ENCODE data around the gene FLYWCH1.

The FLYWCH1 gene

GRCh38 chr16:2948807-2949704 lies 37.3 kb downstream of the FLYWCH1 start:
- no peak for TF ChIP-seq ZNF274 (IDR thresholded peaks at IDR 0.05; ENCODE audit: low read depth, low read length)
- no peak overlapping the region for H3K4me3 ChIP-seq (ENCODE audit: low read length)

- H3K4me3 ChIP-seq (ENCODE audit: low read length), result no peak overlapping the region
- no peak for TF ChIP-seq ZNF274 (IDR thresholded peaks at IDR 0.05; ENCODE audit: low read depth, low read length)
Observed at GRCh38 chr16:2949705-2950352, 38.1 kb downstream of the FLYWCH1 start.

- TF ChIP-seq ZNF274 (IDR thresholded peaks at IDR 0.05; ENCODE audit: low read depth, low read length), result no peak
- H3K4me3 ChIP-seq (ENCODE audit: low read length), result no peak overlapping the region
Observed at GRCh38 chr16:2950353-2950724, 38.6 kb downstream of the FLYWCH1 start.

- H3K4me3 ChIP-seq (ENCODE audit: low read length), result no peak overlapping the region
- no peak for TF ChIP-seq ZNF274 (IDR thresholded peaks at IDR 0.05; ENCODE audit: low read depth, low read length)
Observed at GRCh38 chr16:2950773-2951172, 39.0 kb downstream of the FLYWCH1 start.

GRCh38 chr16:2952679-2953078 lies 40.9 kb downstream of the FLYWCH1 start:
- no peak for TF ChIP-seq ZNF274 (IDR thresholded peaks at IDR 0.05; ENCODE audit: low read depth, low read length)
- H3K4me3 ChIP-seq (ENCODE audit: low read length), result no peak overlapping the region

GRCh38 chr16:2953706-2954627 lies 42.2 kb downstream of the FLYWCH1 start:
- no peak overlapping the region for H3K4me3 ChIP-seq (ENCODE audit: low read length)
- no peak for TF ChIP-seq ZNF274 (IDR thresholded peaks at IDR 0.05; ENCODE audit: low read depth, low read length)

- no peak overlapping the region for H3K4me3 ChIP-seq (ENCODE audit: low read length)
- TF ChIP-seq ZNF274 (IDR thresholded peaks at IDR 0.05; ENCODE audit: low read depth, low read length), result no peak
Observed at GRCh38 chr16:2954656-2955381, 43.1 kb downstream of the FLYWCH1 start.

GRCh38 chr16:2955438-2955778 lies 43.7 kb downstream of the FLYWCH1 start:
- no peak overlapping the region for H3K4me3 ChIP-seq (ENCODE audit: low read length)
- TF ChIP-seq ZNF274 (IDR thresholded peaks at IDR 0.05; ENCODE audit: low read depth, low read length), result no peak

GRCh38 chr16:2955779-2956578 lies 44.2 kb downstream of the FLYWCH1 start:
- H3K4me3 ChIP-seq (ENCODE audit: low read length), result no peak overlapping the region
- TF ChIP-seq ZNF274 (IDR thresholded peaks at IDR 0.05; ENCODE audit: low read depth, low read length), result no peak

GRCh38 chr16:2956579-2956956 lies 44.8 kb downstream of the FLYWCH1 start:
- no peak for TF ChIP-seq ZNF274 (IDR thresholded peaks at IDR 0.05; ENCODE audit: low read depth, low read length)
- no peak overlapping the region for H3K4me3 ChIP-seq (ENCODE audit: low read length)

- no peak overlapping the region for H3K4me3 ChIP-seq (ENCODE audit: low read length)
- TF ChIP-seq ZNF274 (IDR thresholded peaks at IDR 0.05; ENCODE audit: low read depth, low read length), result no peak
Observed at GRCh38 chr16:2959206-2959605, 47.5 kb downstream of the FLYWCH1 start.

- no peak overlapping the region for H3K4me3 ChIP-seq (ENCODE audit: low read length)
- TF ChIP-seq ZNF274 (IDR thresholded peaks at IDR 0.05; ENCODE audit: low read depth, low read length), result no peak
Observed at GRCh38 chr16:2960183-2961010, 48.7 kb downstream of the FLYWCH1 start.
